H9 (cell line): ENCODE measurements around the gene NRXN2. TPM values are rescaled to one million over a fixed set of nuclear protein-coding genes. Genes with fewer than 3 reads are reported as not detected.

Experiments used
- DNase-seq: peaks from one replicate; pipeline ENCODE4 v3.0.0-alpha.2; 2017
- H2AFZ ChIP-seq: one replicate; pipeline ENCODE4 v1.6.1; 2013; ENCODE audit warnings: mild to moderate bottlenecking, low read length, control low read depth, moderate library complexity
- H2AK5ac ChIP-seq: 2 replicates; pipeline ENCODE4 v1.6.1; 2013; ENCODE audit warnings: low read length, control low read depth, mixed read lengths; ENCODE audit not compliant: insufficient read length
- H2BK120ac ChIP-seq: one replicate; pipeline ENCODE4 v1.6.1; 2013; ENCODE audit warnings: low read depth, mild to moderate bottlenecking, low read length, control low read depth, inconsistent platforms; ENCODE audit not compliant: poor library complexity, severe bottlenecking
- H2BK12ac ChIP-seq: 2 replicates; pipeline ENCODE4 v1.6.1; 2013; ENCODE audit warnings: low read length, control low read depth, mixed read lengths, low read depth; ENCODE audit not compliant: insufficient read length
- H2BK15ac ChIP-seq: 2 replicates; pipeline ENCODE4 v1.6.1; 2013; ENCODE audit warnings: low read depth, low read length, control low read depth
- H2BK20ac ChIP-seq: one replicate; pipeline ENCODE4 v1.6.1; 2013; ENCODE audit warnings: low read depth, mild to moderate bottlenecking, low read length, control low read depth, inconsistent platforms; ENCODE audit not compliant: poor library complexity, severe bottlenecking
- H2BK5ac ChIP-seq: 2 replicates; pipeline ENCODE4 v1.6.1; 2013; ENCODE audit warnings: low read length, control low read depth, mixed read lengths; ENCODE audit not compliant: insufficient read length
- H3K14ac ChIP-seq: 2 replicates; pipeline ENCODE4 v1.6.1; 2013; ENCODE audit warnings: low read length, control low read depth; ENCODE audit not compliant: insufficient read depth
- H3K18ac ChIP-seq: 2 replicates; pipeline ENCODE4 v1.6.1; 2013; ENCODE audit warnings: low read depth, mild to moderate bottlenecking, mixed read lengths, low read length, control low read depth; ENCODE audit not compliant: insufficient read length
- H3K23ac ChIP-seq: 2 replicates; pipeline ENCODE4 v1.6.1; 2013; ENCODE audit warnings: low read length, control low read depth, mixed read lengths, low read depth; ENCODE audit not compliant: insufficient read length
- H3K23me2 ChIP-seq: 2 replicates; pipeline ENCODE4 v1.6.1; 2013; ENCODE audit warnings: low read depth, mild to moderate bottlenecking, mixed read lengths, low read length, control low read depth; ENCODE audit not compliant: insufficient read length, poor library complexity, severe bottlenecking
- H3K27ac ChIP-seq: 2 replicates; pipeline ENCODE4 v1.5.1; 2013; ENCODE audit warnings: low read length, control low read depth, mixed read lengths, low read depth; ENCODE audit not compliant: insufficient read length
- H3K27me3 ChIP-seq: 2 replicates; pipeline ENCODE4 v1.6.1; 2013; ENCODE audit warnings: low read length, control low read depth, inconsistent platforms; ENCODE audit not compliant: insufficient read depth
- H3K4ac ChIP-seq: 2 replicates; pipeline ENCODE4 v1.6.1; 2013; ENCODE audit warnings: low read depth, mild to moderate bottlenecking, control low read depth, inconsistent platforms, low read length, moderate library complexity
- H3K4me1 ChIP-seq: 2 replicates; pipeline ENCODE4 v1.6.1; 2013; ENCODE audit warnings: low read length, control low read depth, inconsistent platforms; ENCODE audit not compliant: insufficient read depth
- H3K4me2 ChIP-seq: 2 replicates; pipeline ENCODE4 v1.6.1; 2013; ENCODE audit warnings: low read length, control low read depth, mixed read lengths; ENCODE audit not compliant: insufficient read length, insufficient read depth
- H3K56ac ChIP-seq: 2 replicates; pipeline ENCODE4 v1.6.1; 2013; ENCODE audit warnings: low read depth, mild to moderate bottlenecking, mixed read lengths, low read length, control low read depth; ENCODE audit not compliant: insufficient read length
- H3K79me1 ChIP-seq: 2 replicates; pipeline ENCODE4 v1.6.1; 2013; ENCODE audit warnings: low read depth, mild to moderate bottlenecking, moderate library complexity, low read length, control low read depth, inconsistent platforms; ENCODE audit not compliant: insufficient read depth, poor library complexity, severe bottlenecking
- H3K79me2 ChIP-seq: 2 replicates; pipeline ENCODE4 v1.6.1; 2013; ENCODE audit warnings: low read length, control low read depth, inconsistent platforms; ENCODE audit not compliant: insufficient read depth
- H3K9ac ChIP-seq: 2 replicates; pipeline ENCODE4 v1.6.1; 2013; ENCODE audit warnings: low read length, control low read depth, mixed read lengths; ENCODE audit not compliant: insufficient read length; ENCODE audit errors: extremely low read depth
- H3K9me3 ChIP-seq: one replicate; pipeline ENCODE4 v1.6.1; 2013; ENCODE audit warnings: low read depth, low read length, inconsistent platforms; ENCODE audit not compliant: control insufficient read depth
- H3T11ph ChIP-seq: one replicate; pipeline ENCODE4 v1.6.1; 2013; ENCODE audit warnings: mild to moderate bottlenecking, low read length, control low read depth, inconsistent platforms
- H4K20me1 ChIP-seq: one replicate; pipeline ENCODE4 v1.6.1; 2013; ENCODE audit not compliant: control insufficient read depth, insufficient read length, insufficient read depth
- H4K5ac ChIP-seq: 2 replicates; pipeline ENCODE4 v1.6.1; 2013; ENCODE audit warnings: low read depth, mild to moderate bottlenecking, mixed read lengths, low read length, control low read depth; ENCODE audit not compliant: insufficient read length
- H4K8ac ChIP-seq: replicated peaks from 2 replicates; pipeline ENCODE4 v1.6.1; 2013; ENCODE audit warnings: low read length, control low read depth, mixed read lengths, low read depth; ENCODE audit not compliant: insufficient read length
- H4K91ac ChIP-seq: 2 replicates; pipeline ENCODE4 v1.6.1; 2013; ENCODE audit warnings: low read depth, mild to moderate bottlenecking, moderate library complexity, mixed read lengths, low read length, control low read depth; ENCODE audit not compliant: insufficient read length
- H3K27ac Mint-ChIP-seq, 3 experiments: 2 replicates in 2 of 3; 3 replicates in 1 of 3; pipeline ENCODE4 v1.8.0; 2020 to 2021; ENCODE audit warnings: mixed read lengths in 3 of 3, mild to moderate bottlenecking in 1 of 3, moderate library complexity in 1 of 3
- H3K27me3 Mint-ChIP-seq: 2 replicates; pipeline ENCODE4 v1.8.0; 2021; ENCODE audit warnings: low read depth, mild to moderate bottlenecking, moderate library complexity, mixed read lengths
- H3K36me3 Mint-ChIP-seq, 3 experiments: 2 replicates in 2 of 3; 3 replicates in 1 of 3; pipeline ENCODE4 v1.8.0; 2020 to 2021; ENCODE audit warnings: low read depth in 3 of 3, mixed read lengths in 3 of 3; ENCODE audit not compliant: insufficient read depth in 1 of 3
- H3K4me1 Mint-ChIP-seq, 2 experiments: 2 replicates each; pipeline ENCODE4 v1.8.0; 2020; ENCODE audit warnings: mixed read lengths in 2 of 2
- H3K4me3 Mint-ChIP-seq, 2 experiments: 2 replicates in 1 of 2; 3 replicates in 1 of 2; pipeline ENCODE4 v1.8.0; 2020 to 2021; ENCODE audit warnings: mild to moderate bottlenecking in 2 of 2, mixed read lengths in 2 of 2, moderate library complexity in 1 of 2
- H3K9me3 Mint-ChIP-seq, 2 experiments: 2 replicates in 1 of 2; 3 replicates in 1 of 2; pipeline ENCODE4 v1.8.0; 2020; ENCODE audit warnings: mild to moderate bottlenecking in 2 of 2, mixed read lengths in 2 of 2, moderate library complexity in 1 of 2
- WGBS: extraction: QIAGEN DNeasy Blood & Tissue Kit; methylation state at CpG from one replicate; pipeline ENCODE4 v1.1.7; 2013; ENCODE audit warnings: missing lambda C conversion rate, low lambda C conversion rate, mixed read lengths; ENCODE audit not compliant: insufficient read length; ENCODE audit errors: extremely low coverage; 5-methylcytosine and 5-hydroxymethylcytosine counted together
- total RNA-seq: library from RNA; stranded (reverse); gene quantifications from 2 replicates; pipeline ENCODE4 v1.2.1, GENCODE V29; 2021
- TF ChIP-seq, protein P1 (sequence below): fragments of 200-600 bp; sonication (generic); conservative IDR thresholded peaks from 3 replicates; pipeline ENCODE4 v1.8.0; 2021; ENCODE audit warnings: antibody characterized with exemption, mild to moderate bottlenecking

The NRXN2 gene
- total RNA-seq, 1 experiment from 2014 or later, result 3.9 TPM

DNA sequence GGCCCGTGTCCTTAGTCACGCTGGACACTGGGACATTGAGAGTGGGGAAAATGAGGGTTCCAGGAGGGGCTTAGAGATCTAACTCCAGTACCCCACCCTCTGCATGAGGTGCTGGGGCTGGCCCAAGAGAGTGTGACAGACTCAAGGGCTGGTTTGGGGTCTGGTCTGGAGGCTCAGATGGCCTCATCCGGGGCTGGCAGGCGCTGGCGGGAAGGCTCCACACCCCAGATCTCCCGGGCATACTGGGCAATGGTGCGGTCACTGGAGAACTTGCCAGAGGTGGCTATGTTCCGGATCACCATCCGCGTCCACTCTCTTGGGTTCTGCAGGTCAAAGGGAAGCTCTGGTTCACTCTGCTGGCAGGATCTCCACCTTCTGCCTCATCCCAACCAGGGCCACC is 23.5 kb upstream of the NRXN2 start:
- peaks cover 1% of the 10 kb centered on the region; the same call in 1 of the 2 replicates for H3K27me3 ChIP-seq
- Mint-ChIP-seq H3K4me1 (peaks cover 19 to 21% of the 10 kb centered on the region in 2 experiments), H3K27ac (0 out of 7 replicates have a peak overlapping the region, but pooled peaks of 1 of the 3 experiments have one; percentile 47), H3K9me3 (no peaks in the 10 kb centered on the region), H3K4me3 (peak overlapping the region in 1 of 2 experiments; percentile 65; a peak in 3 of 5 replicates), H3K36me3 (peaks cover 0 to 6% (median 0%) of the 10 kb centered on the region in 3 experiments; a peak in 2 of 7 replicates), H3K27me3 (peaks cover 32% of the 10 kb centered on the region)
- peak; percentile 37 for DNase-seq
- H4K8ac ChIP-seq, result no peak overlapping the region
- no peaks in the 10 kb centered on the region for H4K20me1 ChIP-seq
- no peak overlapping the region for H3K14ac ChIP-seq
- no peak overlapping the region for H3K23ac ChIP-seq
- no CpG with 5 or more reads among the region's 10 CpGs for WGBS
- H2BK20ac ChIP-seq, result no peak overlapping the region
- H3K9me3 ChIP-seq, result no peaks in the 10 kb centered on the region
- TF ChIP-seq, protein P1, sequence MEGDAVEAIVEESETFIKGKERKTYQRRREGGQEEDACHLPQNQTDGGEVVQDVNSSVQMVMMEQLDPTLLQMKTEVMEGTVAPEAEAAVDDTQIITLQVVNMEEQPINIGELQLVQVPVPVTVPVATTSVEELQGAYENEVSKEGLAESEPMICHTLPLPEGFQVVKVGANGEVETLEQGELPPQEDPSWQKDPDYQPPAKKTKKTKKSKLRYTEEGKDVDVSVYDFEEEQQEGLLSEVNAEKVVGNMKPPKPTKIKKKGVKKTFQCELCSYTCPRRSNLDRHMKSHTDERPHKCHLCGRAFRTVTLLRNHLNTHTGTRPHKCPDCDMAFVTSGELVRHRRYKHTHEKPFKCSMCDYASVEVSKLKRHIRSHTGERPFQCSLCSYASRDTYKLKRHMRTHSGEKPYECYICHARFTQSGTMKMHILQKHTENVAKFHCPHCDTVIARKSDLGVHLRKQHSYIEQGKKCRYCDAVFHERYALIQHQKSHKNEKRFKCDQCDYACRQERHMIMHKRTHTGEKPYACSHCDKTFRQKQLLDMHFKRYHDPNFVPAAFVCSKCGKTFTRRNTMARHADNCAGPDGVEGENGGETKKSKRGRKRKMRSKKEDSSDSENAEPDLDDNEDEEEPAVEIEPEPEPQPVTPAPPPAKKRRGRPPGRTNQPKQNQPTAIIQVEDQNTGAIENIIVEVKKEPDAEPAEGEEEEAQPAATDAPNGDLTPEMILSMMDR, result no peak
- H3K79me2 ChIP-seq, result no peaks in the 10 kb centered on the region
- no peak overlapping the region for H2AFZ ChIP-seq
- no peak overlapping the region for H3K56ac ChIP-seq
- H3K4me1 ChIP-seq, result no peaks in the 10 kb centered on the region
- H2BK5ac ChIP-seq, result no peak overlapping the region
- no peak overlapping the region for H2BK120ac ChIP-seq
- no peak overlapping the region for H3K4ac ChIP-seq
- no peaks in the 10 kb centered on the region for H3K79me1 ChIP-seq
- no peak overlapping the region for H4K91ac ChIP-seq
- H3K23me2 ChIP-seq, result peaks cover 40% of the 10 kb centered on the region
- no peak overlapping the region for H3K4me2 ChIP-seq
- H3K18ac ChIP-seq, result no peak overlapping the region
- no peak overlapping the region for H2BK12ac ChIP-seq
- H3K27ac ChIP-seq, result no peak overlapping the region
- no peak overlapping the region for H4K5ac ChIP-seq
- H2BK15ac ChIP-seq, result no peak overlapping the region
- no peak overlapping the region for H2AK5ac ChIP-seq
- no peak overlapping the region for H3T11ph ChIP-seq
- no peak overlapping the region for H3K9ac ChIP-seq
